ENCODE measurements around the gene PAFAH2.

PAFAH2 gene

GRCh38 chr1:26045722-26046245 lies 47.9 kb upstream of the PAFAH2 start, which contains the start of gene SLC30A2:
Gene SLC30A2, minus strand, starts transcription at chr1:26046118. Its CDS starts 222 bp downstream, at chr1:26045896.
- no peak; the same call in 1 of the 3 replicates for ATAC-seq
- TF ChIP-seq ZFP30 (CRISPR knock-in tag; IDR thresholded peaks at IDR 0.05) (no peak), CSRNP3 (CRISPR knock-in tag; IDR thresholded peaks at IDR 0.05) (no peak), ZNF70 (CRISPR knock-in tag; IDR thresholded peaks at IDR 0.05) (no peak)

- no peak for TF ChIP-seq OSR1 (CRISPR knock-in tag; IDR thresholded peaks at IDR 0.05)
- TF ChIP-seq CREB5 (CRISPR knock-in tag; IDR thresholded peaks at IDR 0.05; ENCODE audit: low read depth) = no peak
- TF ChIP-seq ZFP30 (CRISPR knock-in tag; IDR thresholded peaks at IDR 0.05) = no peak
- no peak for TF ChIP-seq ZFP3 (CRISPR knock-in tag; IDR thresholded peaks at IDR 0.05)
- no peak for TF ChIP-seq ESRRG (CRISPR knock-in tag; IDR thresholded peaks at IDR 0.05)
- TF ChIP-seq ARNTL (CRISPR knock-in tag; IDR thresholded peaks at IDR 0.05; ENCODE audit: borderline replicate concordance, low read depth) = no peak
- TF ChIP-seq ISL1 (CRISPR knock-in tag; IDR thresholded peaks at IDR 0.05) = no peak
- no peak for TF ChIP-seq TOX (CRISPR knock-in tag; IDR thresholded peaks at IDR 0.05; ENCODE audit: borderline replicate concordance)
- TF ChIP-seq ZC3H10 (CRISPR knock-in tag; IDR thresholded peaks at IDR 0.05) = no peak
- no peak for TF ChIP-seq ZNF70 (CRISPR knock-in tag; IDR thresholded peaks at IDR 0.05)
- no peak for TF ChIP-seq CSDC2 (CRISPR knock-in tag; IDR thresholded peaks at IDR 0.05)
- no peak for ATAC-seq
Observed at GRCh38 chr1:26044971-26045721, 47.3 kb upstream of the PAFAH2 start.

- ATAC-seq = no peak
- TF ChIP-seq SNAI2 (CRISPR knock-in tag; IDR thresholded peaks at IDR 0.05) = no peak
- TF ChIP-seq ZNF70 (CRISPR knock-in tag; IDR thresholded peaks at IDR 0.05) = no peak
- no peak for TF ChIP-seq GLIS3 (CRISPR knock-in tag; IDR thresholded peaks at IDR 0.05)
- TF ChIP-seq BACH2 (CRISPR knock-in tag; IDR thresholded peaks at IDR 0.05; ENCODE audit: borderline replicate concordance) = no peak
- TF ChIP-seq RARB (CRISPR knock-in tag; IDR thresholded peaks at IDR 0.05) = no peak
Observed at GRCh38 chr1:26044414-26044813, 46.6 kb upstream of the PAFAH2 start.

GRCh38 chr1:26043765-26044164 lies 45.9 kb upstream of the PAFAH2 start:
- TF ChIP-seq GLIS3 (CRISPR knock-in tag; IDR thresholded peaks at IDR 0.05) (no peak), POU6F1 (CRISPR knock-in tag; IDR thresholded peaks at IDR 0.05; ENCODE audit: borderline replicate concordance, low read depth) (no peak), TOX (CRISPR knock-in tag; IDR thresholded peaks at IDR 0.05; ENCODE audit: borderline replicate concordance) (no peak), PPARA (CRISPR knock-in tag; IDR thresholded peaks at IDR 0.05; ENCODE audit: borderline replicate concordance) (no peak), BACH2 (CRISPR knock-in tag; IDR thresholded peaks at IDR 0.05; ENCODE audit: borderline replicate concordance) (no peak), TCF4 (CRISPR knock-in tag; IDR thresholded peaks at IDR 0.05; ENCODE audit: borderline replicate concordance) (no peak), OSR1 (CRISPR knock-in tag; IDR thresholded peaks at IDR 0.05) (no peak), ISL1 (CRISPR knock-in tag; IDR thresholded peaks at IDR 0.05) (no peak), ZFP3 (CRISPR knock-in tag; IDR thresholded peaks at IDR 0.05) (no peak), ZNF8 (CRISPR knock-in tag; IDR thresholded peaks at IDR 0.05) (no peak), ZNF565 (CRISPR knock-in tag; conservative IDR thresholded peaks at IDR 0.05; ENCODE audit: low read depth) (no peak), SNAI2 (CRISPR knock-in tag; IDR thresholded peaks at IDR 0.05) (no peak), RARB (CRISPR knock-in tag; IDR thresholded peaks at IDR 0.05) (no peak), CSDC2 (CRISPR knock-in tag; IDR thresholded peaks at IDR 0.05) (no peak)
- no peak for ATAC-seq

GRCh38 chr1:26041978-26042377 lies 44.1 kb upstream of the PAFAH2 start:
- no peak for TF ChIP-seq GLIS3 (CRISPR knock-in tag; IDR thresholded peaks at IDR 0.05)
- no peak for TF ChIP-seq PATZ1 (CRISPR knock-in tag; IDR thresholded peaks at IDR 0.05; ENCODE audit: borderline replicate concordance)
- ATAC-seq = no peak
